GM12892 (cell line): ENCODE data around the gene ABR.

Source experiments
- DNase-seq: peaks from one replicate; pipeline ENCODE4 v3.0.0; 2011; ENCODE audit not compliant: insufficient read length
- FAIRE-seq: peaks from 2 replicates; lab custom pipeline; 2011; peaks lifted over from hg19 to GRCh38; lab: Jason Lieb, UNC
- POLR2A ChIP-seq: IDR thresholded peaks from 2 replicates; pipeline ENCODE4 v1.6.1; 2011; ENCODE audit warnings: low read depth, low read length, control low read depth
- POLR2AphosphoS5 ChIP-seq: IDR thresholded peaks from 2 replicates; pipeline ENCODE4 v1.6.1; 2011; ENCODE audit warnings: low read depth, low read length, control low read depth
- TAF1 ChIP-seq: IDR thresholded peaks from 2 replicates; pipeline ENCODE4 v1.6.1; 2011; ENCODE audit warnings: low read depth, mild to moderate bottlenecking, control low read depth, low read length, borderline replicate concordance

ABR gene

GRCh38 chr17:1181753-1182137 is 2.0 kb upstream of the ABR start:
- DNase-seq = no peak
- peak; percentile 98 for FAIRE-seq
- no peak for TF ChIP-seq POLR2AphosphoS5
- no peak for TF ChIP-seq POLR2A
- no peak for TF ChIP-seq TAF1

DNA sequence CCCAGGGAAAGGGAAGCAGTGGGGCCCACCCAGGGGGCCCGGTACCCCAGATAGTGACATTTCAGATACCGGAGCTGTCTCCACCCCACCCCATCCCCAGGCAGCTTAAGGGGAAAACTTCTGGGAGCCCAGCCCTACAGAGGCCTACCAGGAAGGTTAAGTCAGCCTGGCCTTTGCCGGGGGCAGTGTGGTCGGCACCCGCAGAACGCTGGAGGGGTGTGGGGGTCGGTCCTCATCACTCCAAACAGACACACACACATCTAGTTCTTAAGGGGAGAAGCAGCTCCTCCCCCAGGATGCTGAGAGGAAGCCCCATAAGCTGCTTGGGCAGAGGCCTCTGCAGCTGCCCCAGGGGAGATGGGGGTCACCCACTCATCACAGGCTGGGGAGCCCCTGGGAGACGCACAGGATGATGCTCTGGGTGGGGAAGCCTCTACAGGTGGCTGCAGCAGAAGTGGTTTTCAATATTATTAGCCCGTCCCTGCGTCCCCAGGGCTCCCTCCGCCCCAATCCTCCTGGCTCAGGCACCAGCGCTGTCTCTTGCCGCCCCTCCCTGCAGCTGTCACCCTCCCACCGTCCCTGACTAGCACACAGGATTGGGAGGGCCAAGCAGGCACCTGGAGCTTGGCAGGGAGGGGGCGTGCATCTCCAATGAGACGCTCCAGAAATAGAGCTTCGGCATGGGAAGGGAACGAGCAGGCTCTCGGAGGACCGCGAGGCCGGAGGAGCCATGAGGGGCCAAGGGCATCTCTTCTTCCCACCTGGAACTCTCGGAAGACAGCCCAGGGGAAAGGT is 1.4 kb upstream of the ABR start:
- no peak for TF ChIP-seq POLR2A
- TF ChIP-seq TAF1 = no peak
- no peak; the same call in 1 of the 2 replicates for TF ChIP-seq POLR2AphosphoS5
- DNase-seq = peak; percentile 58
- FAIRE-seq = no peak

DNA sequence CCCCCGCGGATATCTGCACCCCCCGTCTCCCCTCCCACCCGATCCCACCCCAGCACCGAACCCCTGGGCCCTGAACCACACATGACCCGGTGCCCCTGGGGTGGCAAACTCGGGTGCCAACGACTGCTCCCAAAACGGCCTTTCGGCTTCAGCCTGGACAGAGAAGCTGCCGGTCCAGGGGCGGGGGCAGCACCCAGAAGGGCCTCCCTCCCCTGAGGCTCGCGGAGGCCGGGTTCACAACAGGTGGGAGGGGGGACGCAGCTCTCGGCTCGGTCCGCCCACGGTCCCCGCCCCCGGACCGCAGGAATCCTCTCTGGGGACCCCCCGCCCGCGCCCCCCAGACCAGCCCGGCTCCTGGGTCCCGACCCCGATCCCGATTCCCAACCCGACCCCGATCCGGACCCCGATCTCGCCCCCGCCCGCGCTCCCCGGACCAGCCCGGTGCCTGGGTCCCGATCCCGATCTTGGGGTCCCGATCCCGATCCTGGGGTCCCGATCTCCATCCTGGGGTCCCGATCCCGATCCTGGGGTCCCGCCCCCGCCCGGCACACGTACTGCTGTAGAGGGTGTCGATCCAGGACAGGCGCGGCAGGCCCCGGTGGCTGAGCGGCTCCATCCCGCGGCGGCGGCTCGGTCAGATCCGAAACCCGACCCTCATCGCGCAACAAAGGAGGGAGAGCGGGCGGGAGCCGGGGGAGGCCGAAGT is 516 bp downstream of the ABR start:
- DNase-seq = no peak
- TF ChIP-seq POLR2AphosphoS5 = no peak
- no peak for TF ChIP-seq POLR2A
- TF ChIP-seq TAF1 = no peak
- peak; percentile 50 for FAIRE-seq

DNA sequence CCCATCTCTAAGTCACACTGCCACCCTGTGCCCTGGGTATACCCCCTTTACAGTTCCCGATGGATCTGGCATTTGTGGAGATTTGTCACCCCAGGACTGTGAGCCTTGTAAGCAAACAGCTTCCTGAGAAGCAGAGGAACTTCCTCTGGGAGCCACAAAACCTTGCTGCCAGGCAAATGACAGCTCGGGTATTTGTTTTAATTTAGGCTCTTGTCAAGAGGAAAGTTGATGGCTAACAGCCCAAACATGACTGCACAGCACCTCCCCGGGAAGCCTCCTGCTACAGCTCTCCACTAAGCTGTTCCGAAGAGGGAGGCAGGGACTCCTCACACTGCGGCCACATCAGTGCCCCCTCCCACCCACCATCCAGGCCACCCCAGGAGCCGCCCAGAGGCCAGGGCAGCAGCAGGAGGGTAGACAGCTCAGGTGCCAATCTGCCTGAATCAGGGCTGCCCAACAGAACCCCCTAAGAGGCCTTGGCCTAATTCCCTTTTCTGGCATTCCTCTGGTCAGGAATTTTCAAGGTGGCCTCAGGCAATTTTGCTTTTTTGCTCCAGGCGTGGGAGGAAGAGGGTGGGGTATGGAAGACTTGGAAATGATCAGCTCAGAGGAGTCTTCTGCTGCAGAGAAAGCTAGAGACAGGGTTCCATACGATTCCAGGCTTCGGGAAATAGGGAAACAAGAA is 2.6 kb downstream of the ABR start:
- FAIRE-seq (no peak), DNase-seq (no peak)
- TF ChIP-seq POLR2A (no peak), TAF1 (no peak), POLR2AphosphoS5 (no peak)

DNA sequence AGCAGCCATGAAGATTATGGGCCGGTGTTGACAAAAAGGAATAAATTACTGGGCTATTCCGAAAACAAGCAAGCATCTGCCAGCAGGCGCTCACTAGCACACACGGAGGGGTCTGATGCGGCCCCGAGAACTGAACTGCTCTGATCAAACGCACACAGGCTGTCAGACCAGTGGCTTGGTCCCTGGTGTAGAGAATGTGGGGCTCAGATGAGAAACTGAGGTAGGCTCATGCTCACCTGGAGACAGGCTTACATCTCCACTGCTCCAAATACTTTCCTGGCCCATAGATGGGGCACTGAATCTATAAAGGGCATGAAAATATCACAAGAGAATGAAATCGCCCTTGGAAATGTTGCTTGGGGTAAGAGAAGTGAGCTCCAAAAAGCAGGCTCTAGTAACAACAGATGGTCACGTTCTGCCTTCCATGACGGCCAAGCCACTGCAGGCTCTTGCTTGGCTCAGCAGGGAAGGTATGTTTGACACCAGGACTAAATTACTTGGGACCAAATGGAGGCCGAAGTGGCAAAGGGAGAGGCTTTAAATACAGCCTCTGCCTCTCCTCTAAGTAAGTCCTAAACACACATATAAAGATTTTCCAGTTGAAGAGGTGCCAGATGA is 5.4 kb downstream of the ABR start:
- TF ChIP-seq POLR2AphosphoS5 (no peak), TAF1 (no peak), POLR2A (no peak)
- no peak for FAIRE-seq
- no peak for DNase-seq

GRCh38 chr17:1173432-1174262 is 6.1 kb downstream of the ABR start:
- no peak for FAIRE-seq
- no peak for DNase-seq
- TF ChIP-seq TAF1 = no peak

DNA sequence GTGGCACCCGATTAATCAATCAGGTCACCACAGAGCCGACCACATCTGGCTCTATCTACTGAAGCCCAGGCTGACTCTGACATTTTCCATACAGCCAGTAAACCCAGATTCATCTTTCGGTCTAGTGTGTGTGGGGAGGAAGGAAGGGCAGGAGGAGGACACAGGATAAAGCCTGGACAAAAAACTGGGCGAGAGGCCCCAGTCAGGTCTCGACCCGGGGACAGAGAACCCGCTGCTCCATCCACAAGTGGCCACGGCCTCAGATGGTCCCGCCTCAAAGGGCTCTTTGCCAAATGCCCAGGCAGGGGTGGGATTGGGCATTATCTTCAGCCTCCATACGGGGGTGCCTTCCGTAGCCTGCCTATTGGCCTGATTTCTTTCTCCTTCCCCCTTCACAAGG is 7.8 kb downstream of the ABR start:
- FAIRE-seq (no peak), DNase-seq (no peak)
- TF ChIP-seq TAF1 = no peak
- TF ChIP-seq POLR2A = no peak
- no peak for TF ChIP-seq POLR2AphosphoS5

- DNase-seq = no peak
- FAIRE-seq = no peak
- TF ChIP-seq POLR2AphosphoS5 = no peak
- TF ChIP-seq TAF1 = no peak
Observed at GRCh38 chr17:1170739-1171138, 9.0 kb downstream of the ABR start.

- no peak for TF ChIP-seq POLR2A
- TF ChIP-seq TAF1 = no peak
- TF ChIP-seq POLR2AphosphoS5 = no peak
- no peak for FAIRE-seq
- DNase-seq = no peak
Observed at GRCh38 chr17:1169929-1170312, 9.9 kb downstream of the ABR start.

DNA sequence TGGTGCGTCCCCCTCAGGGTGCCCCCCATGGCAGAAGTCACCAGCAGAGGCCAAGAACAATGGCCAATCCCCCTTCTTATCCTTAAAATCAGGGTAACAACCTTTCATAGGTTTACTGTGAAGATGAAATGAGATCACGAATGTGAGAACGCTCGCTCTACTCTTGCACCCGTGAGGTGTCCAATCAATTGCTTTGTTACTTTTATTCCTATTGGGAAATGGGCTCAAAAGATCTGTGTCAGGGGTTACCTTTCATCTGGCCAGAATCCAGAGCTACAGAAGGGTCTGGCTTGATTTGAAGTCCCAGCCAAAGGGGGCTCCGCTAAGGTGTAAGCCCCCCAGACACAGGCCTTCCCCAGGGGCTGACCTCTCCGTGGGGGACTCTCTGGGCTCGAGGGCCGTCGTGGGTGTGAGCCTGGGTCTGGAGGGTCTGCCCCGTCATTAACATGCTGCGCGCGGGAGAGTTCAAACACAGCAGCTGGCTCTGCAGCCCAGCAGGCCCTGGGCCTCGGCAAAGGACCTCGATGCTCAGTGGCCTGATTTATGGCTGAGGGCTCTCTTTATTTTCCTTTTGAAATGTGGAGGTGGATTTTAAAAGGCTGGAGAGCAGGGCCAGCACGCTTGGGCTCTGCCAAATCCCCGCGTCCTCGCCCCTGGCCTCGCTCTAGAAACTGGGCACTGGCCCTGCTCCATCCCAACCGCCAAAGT is 10.4 kb downstream of the ABR start:
- TF ChIP-seq TAF1 = no peak
- TF ChIP-seq POLR2A = no peak
- TF ChIP-seq POLR2AphosphoS5 = no peak
- no peak for FAIRE-seq
- no peak for DNase-seq

GRCh38 chr17:1168533-1169220 is 11.1 kb downstream of the ABR start:
- DNase-seq (no peak), FAIRE-seq (no peak)
- TF ChIP-seq POLR2AphosphoS5 = no peak
- no peak for TF ChIP-seq POLR2A
- TF ChIP-seq TAF1 = no peak
